Osteocyte (in vitro differentiated cells): Measurements from ENCODE around the gene SLC4A1. TPM values are rescaled to one million over a fixed set of nuclear protein-coding genes. Genes with fewer than 3 reads are reported as not detected.

Source experiments
- DNase-seq: peaks from one replicate; pipeline ENCODE4 v3.0.0; 2021; ENCODE audit warnings: mixed read lengths; ENCODE audit not compliant: unreplicated experiment; ENCODE audit errors: extremely low spot score
- H3K27ac Mint-ChIP-seq: one replicate; pipeline ENCODE4 v1.8.0; 2021; ENCODE audit warnings: mild to moderate bottlenecking, mixed read lengths; ENCODE audit not compliant: unreplicated experiment
- H3K27me3 Mint-ChIP-seq: one replicate; pipeline ENCODE4 v1.8.0; 2021; ENCODE audit warnings: mixed read lengths; ENCODE audit not compliant: unreplicated experiment
- H3K36me3 Mint-ChIP-seq: one replicate; pipeline ENCODE4 v1.8.0; 2021; ENCODE audit warnings: mixed read lengths; ENCODE audit not compliant: unreplicated experiment
- H3K4me1 Mint-ChIP-seq: one replicate; pipeline ENCODE4 v1.8.0; 2021; ENCODE audit warnings: mixed read lengths; ENCODE audit not compliant: unreplicated experiment
- H3K4me3 Mint-ChIP-seq: one replicate; pipeline ENCODE4 v1.8.0; 2021; ENCODE audit warnings: mild to moderate bottlenecking, moderate library complexity, mixed read lengths; ENCODE audit not compliant: unreplicated experiment
- H3K9me3 Mint-ChIP-seq: one replicate; pipeline ENCODE4 v1.8.0; 2021; ENCODE audit warnings: mixed read lengths; ENCODE audit not compliant: unreplicated experiment
- total RNA-seq: library from RNA; stranded (reverse); gene quantifications from 2 replicates; pipeline ENCODE4 v1.2.1, GENCODE V29; 2021
- TF ChIP-seq, protein P1 (sequence below): fragments of 200-600 bp; sonication (generic); IDR thresholded peaks from 2 replicates; pipeline ENCODE4 v1.5.0; 2021; ENCODE audit warnings: antibody characterized with exemption, mild to moderate bottlenecking, moderate library complexity

Gene SLC4A1
- total RNA-seq, 1 donor from 2014 or later: not detected

DNA sequence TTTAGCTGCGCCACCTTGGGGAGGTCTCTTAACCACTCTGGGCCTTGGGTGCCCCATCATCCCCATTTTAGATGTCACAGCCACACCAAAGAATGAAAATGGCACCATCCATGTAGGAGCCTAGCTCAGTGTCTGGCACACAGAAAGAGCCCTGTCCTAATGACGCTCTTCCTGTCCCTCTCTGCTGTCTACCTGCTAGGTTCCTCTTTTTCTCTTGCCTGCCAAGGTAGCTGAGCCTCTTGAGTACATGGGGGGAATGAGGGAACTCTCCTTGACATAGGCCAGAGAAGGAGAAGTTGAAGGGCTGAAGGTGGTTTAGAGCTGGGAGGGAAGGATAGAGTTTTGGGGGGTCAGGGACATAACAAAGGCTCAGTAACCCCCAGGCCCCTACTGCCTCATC is 42.3 kb upstream of the SLC4A1 start:
- Mint-ChIP-seq H3K9me3 (no peaks in the 10 kb centered on the region), H3K4me1 (peaks cover 6% of the 10 kb centered on the region), H3K4me3 (no peak overlapping the region), H3K27ac (no peak overlapping the region), H3K36me3 (no peaks in the 10 kb centered on the region), H3K27me3 (peaks cover 30% of the 10 kb centered on the region)
- TF ChIP-seq, protein P1, sequence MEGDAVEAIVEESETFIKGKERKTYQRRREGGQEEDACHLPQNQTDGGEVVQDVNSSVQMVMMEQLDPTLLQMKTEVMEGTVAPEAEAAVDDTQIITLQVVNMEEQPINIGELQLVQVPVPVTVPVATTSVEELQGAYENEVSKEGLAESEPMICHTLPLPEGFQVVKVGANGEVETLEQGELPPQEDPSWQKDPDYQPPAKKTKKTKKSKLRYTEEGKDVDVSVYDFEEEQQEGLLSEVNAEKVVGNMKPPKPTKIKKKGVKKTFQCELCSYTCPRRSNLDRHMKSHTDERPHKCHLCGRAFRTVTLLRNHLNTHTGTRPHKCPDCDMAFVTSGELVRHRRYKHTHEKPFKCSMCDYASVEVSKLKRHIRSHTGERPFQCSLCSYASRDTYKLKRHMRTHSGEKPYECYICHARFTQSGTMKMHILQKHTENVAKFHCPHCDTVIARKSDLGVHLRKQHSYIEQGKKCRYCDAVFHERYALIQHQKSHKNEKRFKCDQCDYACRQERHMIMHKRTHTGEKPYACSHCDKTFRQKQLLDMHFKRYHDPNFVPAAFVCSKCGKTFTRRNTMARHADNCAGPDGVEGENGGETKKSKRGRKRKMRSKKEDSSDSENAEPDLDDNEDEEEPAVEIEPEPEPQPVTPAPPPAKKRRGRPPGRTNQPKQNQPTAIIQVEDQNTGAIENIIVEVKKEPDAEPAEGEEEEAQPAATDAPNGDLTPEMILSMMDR: no peak
- no peak for DNase-seq

DNA sequence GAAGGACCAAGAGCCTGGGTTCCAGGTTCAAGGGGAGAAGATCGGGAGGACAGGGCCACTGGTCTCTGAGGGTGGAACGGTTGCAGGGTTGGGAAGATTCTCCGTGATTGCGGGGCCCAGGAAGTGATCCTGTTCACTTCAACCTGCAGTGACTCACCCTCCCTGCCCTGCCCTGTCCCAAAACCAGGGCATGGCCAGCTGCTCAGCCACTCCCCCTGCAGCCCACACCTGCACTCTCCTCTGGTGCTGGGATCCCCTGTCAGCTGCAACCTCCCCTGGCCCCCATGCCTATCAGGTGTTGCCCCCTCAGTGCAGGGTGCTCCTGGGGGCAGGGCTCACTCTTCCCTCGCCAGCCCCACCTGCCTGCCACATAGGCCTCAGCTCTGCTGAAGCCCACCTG is 41.5 kb upstream of the SLC4A1 start:
- TF ChIP-seq, protein P1: no peak
- H3K9me3 Mint-ChIP-seq: no peaks in the 10 kb centered on the region
- H3K27me3 Mint-ChIP-seq: peaks cover 36% of the 10 kb centered on the region
- H3K36me3 Mint-ChIP-seq: no peaks in the 10 kb centered on the region
- H3K4me3 Mint-ChIP-seq: no peak overlapping the region
- no peak overlapping the region for H3K27ac Mint-ChIP-seq
- H3K4me1 Mint-ChIP-seq: peaks cover 5% of the 10 kb centered on the region
- no peak for DNase-seq

GRCh38 chr17:44308865-44309264 is 40.9 kb upstream of the SLC4A1 start:
- H3K36me3 Mint-ChIP-seq: no peaks in the 10 kb centered on the region
- H3K4me3 Mint-ChIP-seq: peak overlapping the region; percentile 38
- H3K9me3 Mint-ChIP-seq: no peaks in the 10 kb centered on the region
- TF ChIP-seq, protein P1: no peak
- no peak overlapping the region for H3K27ac Mint-ChIP-seq
- H3K4me1 Mint-ChIP-seq: peaks cover 5% of the 10 kb centered on the region
- peaks cover 34% of the 10 kb centered on the region for H3K27me3 Mint-ChIP-seq
- DNase-seq: no peak

- H3K27ac Mint-ChIP-seq: no peak within 1 kb of the TSS
- H3K27me3 Mint-ChIP-seq: peaks cover 34% of the 10 kb centered on the region
- peak; percentile 95 for DNase-seq
- H3K4me3 Mint-ChIP-seq: peak within 1 kb of the TSS; percentile 63
- H3K4me1 Mint-ChIP-seq: peaks cover 5% of the 10 kb centered on the region
- TF ChIP-seq, protein P1: no peak
- no peaks in the 10 kb centered on the region for H3K36me3 Mint-ChIP-seq
- H3K9me3 Mint-ChIP-seq: no peaks in the 10 kb centered on the region
Measured at GRCh38 chr17:44308320-44308818, 40.4 kb upstream of the SLC4A1 start, which contains the start of gene RUNDC3A. RUNDC3A (plus strand) TSS chr17:44308601; CDS start chr17:44308833, 232 bp downstream.

DNA sequence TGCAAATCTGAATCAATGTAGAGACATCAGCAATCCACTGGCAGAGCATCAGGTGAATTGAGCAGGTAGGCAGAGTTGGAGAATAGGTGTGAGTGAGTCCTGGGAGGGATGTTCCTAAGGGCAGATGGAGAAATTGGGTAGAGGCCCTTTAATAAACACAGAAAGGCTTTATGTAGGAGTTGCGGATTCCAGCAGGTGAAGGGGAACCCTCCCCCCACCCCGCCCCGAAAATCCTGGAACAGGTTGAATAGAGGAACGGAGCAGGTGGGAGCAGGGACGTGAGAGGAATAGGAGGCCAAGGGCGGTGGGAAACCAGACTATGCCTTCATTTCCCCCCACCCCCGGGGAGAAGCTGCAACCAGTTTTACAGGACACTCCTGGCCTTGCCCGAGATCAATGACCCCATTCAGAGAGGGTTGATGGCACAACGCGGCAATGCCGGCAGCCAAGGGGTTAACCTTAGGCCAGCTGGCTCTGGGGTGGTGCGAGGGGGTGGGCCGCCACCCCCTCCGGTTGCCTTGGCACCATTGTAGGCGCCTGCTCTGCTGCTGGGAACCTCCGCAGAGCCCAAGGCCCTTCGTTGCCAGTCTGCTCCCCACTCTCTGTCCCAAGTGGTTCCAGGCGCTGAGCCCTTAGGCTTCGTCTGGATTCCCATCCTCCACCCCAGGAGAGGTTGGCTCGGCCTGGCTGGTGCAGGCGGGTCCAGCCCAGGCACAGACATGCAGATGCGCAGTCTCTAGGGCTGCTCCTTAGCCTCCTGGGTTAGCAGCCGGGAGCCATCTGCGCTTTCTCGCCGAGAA is 39.7 kb upstream of the SLC4A1 start:
- Mint-ChIP-seq H3K27ac (no peak overlapping the region), H3K4me1 (peaks cover 5% of the 10 kb centered on the region), H3K27me3 (peaks cover 35% of the 10 kb centered on the region), H3K36me3 (no peaks in the 10 kb centered on the region), H3K9me3 (no peaks in the 10 kb centered on the region), H3K4me3 (peak overlapping the region; percentile 60)
- DNase-seq: no peak
- TF ChIP-seq, protein P1: no peak
